Kidney epithelial cell (primary cell): ENCODE measurements around the gene RPS6KB2. TPM values are rescaled to one million over a fixed set of nuclear protein-coding genes. Genes with fewer than 3 reads are reported as not detected.
"Not testable (repeated sequence)": the region's sequence is repeated elsewhere in the genome, so short reads cannot be mapped to it uniquely, and the experiment has no call there.

Experiments
- DNase-seq: peaks from one replicate; pipeline ENCODE4 v3.0.0-alpha.2; 2010; ENCODE audit warnings: low read depth
- H3K27me3 ChIP-seq: 2 replicates; pipeline ENCODE4 v1.6.0; 2011; ENCODE audit warnings: low read length; ENCODE audit not compliant: control insufficient read depth, insufficient read depth
- H3K36me3 ChIP-seq: 2 replicates; pipeline ENCODE4 v1.5.1; 2011; ENCODE audit warnings: low read length; ENCODE audit not compliant: control insufficient read depth, insufficient read depth
- H3K4me3 ChIP-seq: 2 replicates; pipeline ENCODE4 v1.5.1; 2011; ENCODE audit warnings: low read depth, mild to moderate bottlenecking, control low read depth, low read length
- total RNA-seq: library from RNA; depleted of rRNA; stranded (reverse); fragments of >200 nt; gene quantifications from 2 replicates; pipeline ENCODE4 v1.2.3, GENCODE V29; 2015
- TF ChIP-seq, protein P1 (sequence below): IDR thresholded peaks from 2 replicates; pipeline ENCODE4 v1.5.1; 2011; ENCODE audit warnings: mild to moderate bottlenecking, moderate library complexity, low read length, control low read depth, inconsistent platforms; ENCODE audit not compliant: insufficient read depth, poor library complexity, severe bottlenecking

RPS6KB2 gene
- total RNA-seq, 1 donor from 2014 or later = 64.6 TPM

DNA sequence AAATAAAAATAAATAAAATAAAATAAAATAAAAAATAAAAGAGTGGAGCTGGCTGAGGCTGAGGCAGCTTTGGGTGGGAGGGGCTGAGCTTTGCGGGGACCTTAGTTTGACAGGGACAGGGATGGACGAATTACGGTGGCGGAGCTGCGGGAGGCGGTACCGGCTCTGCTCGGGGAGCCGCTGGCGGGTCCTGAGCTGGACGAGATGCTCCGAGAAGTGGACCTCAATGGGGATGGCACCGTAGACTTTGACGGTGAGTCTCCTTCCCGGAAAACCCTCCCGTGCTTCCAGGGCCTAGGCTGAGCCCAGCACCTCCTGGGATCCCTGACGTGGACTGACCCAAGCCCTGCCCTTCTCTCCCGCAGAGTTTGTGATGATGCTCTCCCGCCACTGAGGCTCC lies 30.0 kb downstream of the RPS6KB2 start:
- TF ChIP-seq, protein P1, sequence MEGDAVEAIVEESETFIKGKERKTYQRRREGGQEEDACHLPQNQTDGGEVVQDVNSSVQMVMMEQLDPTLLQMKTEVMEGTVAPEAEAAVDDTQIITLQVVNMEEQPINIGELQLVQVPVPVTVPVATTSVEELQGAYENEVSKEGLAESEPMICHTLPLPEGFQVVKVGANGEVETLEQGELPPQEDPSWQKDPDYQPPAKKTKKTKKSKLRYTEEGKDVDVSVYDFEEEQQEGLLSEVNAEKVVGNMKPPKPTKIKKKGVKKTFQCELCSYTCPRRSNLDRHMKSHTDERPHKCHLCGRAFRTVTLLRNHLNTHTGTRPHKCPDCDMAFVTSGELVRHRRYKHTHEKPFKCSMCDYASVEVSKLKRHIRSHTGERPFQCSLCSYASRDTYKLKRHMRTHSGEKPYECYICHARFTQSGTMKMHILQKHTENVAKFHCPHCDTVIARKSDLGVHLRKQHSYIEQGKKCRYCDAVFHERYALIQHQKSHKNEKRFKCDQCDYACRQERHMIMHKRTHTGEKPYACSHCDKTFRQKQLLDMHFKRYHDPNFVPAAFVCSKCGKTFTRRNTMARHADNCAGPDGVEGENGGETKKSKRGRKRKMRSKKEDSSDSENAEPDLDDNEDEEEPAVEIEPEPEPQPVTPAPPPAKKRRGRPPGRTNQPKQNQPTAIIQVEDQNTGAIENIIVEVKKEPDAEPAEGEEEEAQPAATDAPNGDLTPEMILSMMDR = no peak
- H3K27me3 ChIP-seq = peaks cover 4% of the 10 kb centered on the region
- H3K4me3 ChIP-seq = no peak overlapping the region
- no peak for DNase-seq
- H3K36me3 ChIP-seq = no peaks in the 10 kb centered on the region

DNA sequence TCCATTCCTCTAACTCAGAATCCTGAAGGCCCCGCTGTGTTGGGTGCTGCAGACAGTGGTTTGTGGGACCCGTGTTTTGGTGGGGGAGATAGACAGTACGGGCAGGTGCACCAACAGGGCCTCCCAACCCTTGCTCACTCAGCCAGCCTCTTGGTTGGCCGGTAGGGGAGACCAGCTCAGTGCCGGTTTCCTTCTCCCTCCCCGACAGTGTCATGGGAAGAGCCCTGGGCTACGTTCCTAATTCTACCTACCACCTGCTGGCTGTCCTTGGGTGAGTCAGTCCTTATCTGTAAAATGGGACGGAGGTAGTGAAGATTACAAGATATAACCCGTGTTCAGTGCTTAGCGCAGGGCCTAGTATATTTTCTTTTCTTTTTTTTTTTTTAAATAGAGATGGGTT lies 34.9 kb downstream of the RPS6KB2 start:
- no peak overlapping the region for H3K4me3 ChIP-seq
- TF ChIP-seq, protein P1 = no peak
- no peaks in the 10 kb centered on the region for H3K27me3 ChIP-seq
- H3K36me3 ChIP-seq = peaks cover 2% of the 10 kb centered on the region
- DNase-seq = no peak

DNA sequence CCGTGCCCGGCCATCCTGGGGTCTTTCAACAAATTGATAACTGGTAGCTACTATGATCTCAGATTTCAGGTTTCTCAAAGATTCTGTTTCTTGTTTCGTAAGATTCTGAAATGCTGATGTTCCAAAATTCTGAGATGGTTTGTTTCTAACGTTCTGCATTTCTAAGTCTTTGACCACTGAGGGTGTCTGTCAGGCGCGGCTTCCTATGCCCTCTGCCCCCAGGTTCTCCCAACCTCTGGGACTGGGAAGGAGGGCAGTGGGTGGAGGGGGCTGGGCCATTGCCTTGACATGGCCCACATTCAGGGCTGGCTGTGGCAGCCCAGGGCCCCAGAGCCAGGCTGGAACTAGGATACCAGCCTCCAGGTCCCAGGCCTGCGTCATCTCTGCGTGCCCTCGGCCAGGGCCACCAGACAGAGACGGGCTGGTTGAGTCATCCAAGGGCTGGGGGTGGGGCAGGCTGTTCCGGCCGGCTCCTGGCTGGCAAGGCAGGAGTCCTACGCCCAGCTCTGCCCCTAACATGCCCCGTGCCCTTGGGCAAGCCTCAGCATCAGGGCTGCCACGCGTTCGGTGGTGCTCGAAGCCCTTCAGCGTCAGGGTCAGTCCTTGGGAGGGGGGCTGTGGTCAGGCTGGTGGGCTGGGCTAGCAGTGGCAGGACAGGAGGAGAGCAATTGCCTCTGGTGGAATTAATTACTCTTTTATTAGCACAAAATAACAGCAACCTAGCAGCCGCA lies 35.6 kb downstream of the RPS6KB2 start:
- TF ChIP-seq, protein P1 = no peak
- DNase-seq = peak; percentile 29

DNA sequence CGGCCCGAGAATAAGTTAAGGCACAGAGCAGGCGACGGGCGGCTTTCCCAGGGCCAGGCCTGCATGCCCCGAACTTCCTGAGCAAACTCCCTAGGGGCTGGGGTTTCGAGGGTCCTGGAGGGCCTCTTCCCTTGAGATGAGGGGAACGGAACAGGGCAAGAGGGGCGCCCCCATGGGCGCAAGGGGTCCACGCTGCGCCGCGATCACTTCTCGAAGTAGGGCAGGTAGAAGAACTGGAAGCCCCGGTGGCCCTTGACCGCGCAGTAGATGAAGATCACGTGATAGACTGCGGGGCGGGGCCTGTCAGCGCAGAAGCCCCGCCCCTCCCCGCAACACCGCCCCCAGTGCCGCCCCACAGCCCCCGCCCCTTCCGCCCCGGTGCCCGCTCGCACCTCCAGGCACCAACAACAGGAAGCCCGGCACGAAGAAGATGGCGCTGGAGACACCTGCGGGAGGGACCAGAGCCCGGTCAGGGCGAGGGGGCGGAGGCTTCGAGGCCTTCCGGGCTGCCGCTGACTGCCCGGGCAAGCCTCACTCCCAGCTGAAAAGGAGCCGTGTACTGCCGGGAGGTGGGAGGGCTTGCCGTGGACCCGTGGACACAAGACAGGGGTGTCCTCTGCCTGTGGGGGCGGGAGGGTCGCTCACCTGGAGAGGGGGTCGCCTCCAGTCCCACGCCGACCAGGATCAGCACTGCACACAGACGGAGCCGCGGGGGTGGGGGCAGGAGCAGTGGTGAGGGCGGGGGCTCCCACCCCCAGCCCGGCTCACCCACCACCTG lies 36.3 kb downstream of the RPS6KB2 start:
- no peaks in the 10 kb centered on the region for H3K27me3 ChIP-seq
- peak overlapping the region; percentile 90 for H3K4me3 ChIP-seq
- peak; percentile 35 for DNase-seq
- TF ChIP-seq, protein P1 = no peak
- H3K36me3 ChIP-seq = peaks cover 2% of the 10 kb centered on the region

More for the DNA sequence above, 35.6 kb downstream of the RPS6KB2 start:
- no peak overlapping the region for H3K4me3 ChIP-seq
- H3K36me3 ChIP-seq = peaks cover 2% of the 10 kb centered on the region
- H3K27me3 ChIP-seq = no peaks in the 10 kb centered on the region

DNA sequence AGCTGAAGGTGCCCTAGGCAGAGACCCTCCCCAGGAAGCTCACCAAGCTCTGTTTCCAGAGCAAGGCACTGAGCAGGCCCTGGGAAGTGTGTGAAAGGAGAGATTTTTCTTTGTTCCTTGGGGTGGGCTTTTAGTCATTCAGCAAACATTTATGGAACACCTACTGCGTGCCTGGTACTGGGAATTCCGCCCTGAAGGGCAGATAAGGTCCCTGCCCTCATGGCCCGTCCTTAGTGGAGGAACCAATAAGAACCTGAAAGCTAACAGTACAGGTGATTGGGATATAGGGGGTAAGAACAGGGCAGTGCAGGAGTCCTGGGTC lies 36.9 kb downstream of the RPS6KB2 start:
- Histone ChIP-seq H3K4me3 (peak overlapping the region; percentile 90), H3K36me3 (peaks cover 2% of the 10 kb centered on the region), H3K27me3 (no peaks in the 10 kb centered on the region)
- DNase-seq = no peak
- TF ChIP-seq, protein P1 = no peak

DNA sequence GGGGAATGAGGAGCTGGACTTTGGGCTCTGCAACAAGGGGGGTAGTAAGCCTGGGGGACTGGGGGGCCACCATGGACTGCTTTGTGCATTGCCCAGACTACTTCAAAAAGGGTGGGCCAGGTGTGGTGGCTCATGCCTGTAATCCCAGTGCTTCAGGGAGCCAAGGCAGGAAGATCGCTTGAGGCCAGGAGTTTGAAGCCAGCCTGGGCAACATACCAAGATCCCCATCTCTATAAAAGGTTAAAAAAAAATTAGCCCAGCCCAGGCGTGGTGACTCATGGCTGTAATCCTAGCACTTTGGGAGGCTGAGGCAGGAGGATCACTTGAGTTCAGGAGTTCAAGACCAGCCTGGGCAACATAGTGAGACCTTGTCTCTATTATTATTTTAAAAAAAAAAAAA lies 37.2 kb downstream of the RPS6KB2 start:
- DNase-seq, H3K36me3 ChIP-seq, H3K27me3 ChIP-seq: not testable (repeated sequence)
- H3K4me3 ChIP-seq = peak overlapping the region; percentile 90
